Ectodermal cell (in vitro differentiated cells): ENCODE measurements around the gene PPP1R14B.
"Not testable (repeated sequence)": the region's sequence is repeated elsewhere in the genome, so short reads cannot be mapped to it uniquely, and the experiment has no call there.

Experiments
- H3K27ac ChIP-seq: 2 replicates; pipeline ENCODE4 v1.7.0; 2013; ENCODE audit warnings: mild to moderate bottlenecking, low read depth, low read length; ENCODE audit not compliant: insufficient read depth, poor library complexity, severe bottlenecking
- H3K27me3 ChIP-seq: 2 replicates; pipeline ENCODE4 v1.7.0; 2013; ENCODE audit warnings: mild to moderate bottlenecking, low read length; ENCODE audit not compliant: insufficient read depth, control insufficient read depth, poor library complexity, severe bottlenecking
- H3K36me3 ChIP-seq: one replicate; pipeline ENCODE4 v1.7.0; 2013; ENCODE audit warnings: low read length; ENCODE audit not compliant: control insufficient read depth, insufficient read depth
- H3K4me1 ChIP-seq: one replicate; pipeline ENCODE4 v1.7.0; 2013; ENCODE audit warnings: low read length; ENCODE audit not compliant: control insufficient read depth, insufficient read depth
- H3K4me3 ChIP-seq: 2 replicates; pipeline ENCODE4 v1.7.0; 2013; ENCODE audit warnings: low read depth, low read length, control low read depth; ENCODE audit not compliant: insufficient read depth
- H3K9me3 ChIP-seq: 2 replicates; pipeline ENCODE4 v1.7.0; 2013; ENCODE audit warnings: mild to moderate bottlenecking, low read length, moderate library complexity; ENCODE audit not compliant: control insufficient read depth
- WGBS, 2 experiments: methylation state at CpG; one replicate each; pipeline ENCODE4 v1.1.7; 2013; ENCODE audit warnings: missing lambda C conversion rate in 2 of 2; 5-methylcytosine and 5-hydroxymethylcytosine counted together

The PPP1R14B gene

DNA sequence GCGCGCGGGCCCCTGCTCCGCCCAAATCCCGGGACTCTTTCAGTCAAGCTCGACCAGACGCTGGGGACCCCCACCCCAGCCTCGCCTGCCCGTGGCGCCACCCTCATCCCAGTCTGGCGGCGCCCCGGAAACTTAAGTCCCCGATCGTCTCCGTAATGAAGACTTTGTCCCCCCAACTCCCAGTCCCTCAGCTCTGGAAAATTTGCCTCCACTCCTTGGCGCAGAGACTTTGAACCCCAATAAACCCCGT, 4.9 kb upstream of the PPP1R14B start:
- peaks cover 15% of the 10 kb centered on the region for H3K4me1 ChIP-seq
- H3K27me3 ChIP-seq, result peaks cover 10% of the 10 kb centered on the region
- 0 to 1% methylated on average over 18 of the region's 18 CpGs for WGBS, 2 experiments
- H3K36me3 ChIP-seq, result no peaks in the 10 kb centered on the region
- H3K27ac ChIP-seq, result no peak overlapping the region
- peak overlapping the region; percentile 70 for H3K4me3 ChIP-seq
- H3K9me3 ChIP-seq, result no peaks in the 10 kb centered on the region

DNA sequence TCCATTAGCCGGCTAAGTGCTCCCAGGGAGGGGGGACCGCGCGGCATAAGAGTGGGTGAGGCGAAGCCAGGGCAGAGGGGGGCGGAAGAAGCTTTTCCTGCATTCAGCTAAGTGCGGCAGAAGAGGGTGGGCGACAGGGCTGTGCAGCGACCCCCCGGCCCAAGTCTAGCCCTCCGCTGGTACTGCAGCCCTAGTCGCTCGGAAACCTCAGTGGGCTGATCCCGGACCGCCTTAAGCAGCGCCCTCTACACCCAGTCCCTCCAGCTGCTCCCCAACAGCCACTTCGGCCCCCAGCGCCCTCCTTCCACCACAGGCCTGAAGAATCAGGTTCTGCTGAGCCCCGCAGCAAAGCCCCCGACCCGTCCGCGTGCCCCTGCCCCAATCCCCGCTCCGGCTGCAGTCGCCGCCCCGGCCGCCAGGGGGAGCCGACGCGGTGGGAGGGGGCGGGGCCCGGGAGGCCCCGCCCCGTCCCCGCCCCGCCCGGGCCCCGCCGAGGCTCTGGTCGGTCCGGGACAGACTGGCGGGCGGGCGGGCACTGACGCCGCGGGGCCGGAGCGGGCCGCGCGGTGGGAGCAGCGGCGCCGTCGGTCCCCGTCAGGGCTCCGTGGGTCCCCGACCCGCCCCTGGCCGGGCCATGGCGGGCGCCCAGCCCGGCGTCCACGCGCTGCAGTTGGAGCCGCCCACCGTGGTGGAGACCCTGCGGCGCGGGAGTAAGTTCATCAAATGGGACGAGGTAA, 4.4 kb upstream of the PPP1R14B start, which contains the start of gene PLCB3:
TSS of gene PLCB3 (plus strand) at position 515 of the 737 bp plus-strand sequence. CDS start at position 635, 120 bp downstream.
- WGBS, 2 experiments, result 1% methylated on average over 75 of the region's 75 CpGs
- Histone ChIP-seq H3K9me3 (no peaks in the 10 kb centered on the region), H3K36me3 (no peaks in the 10 kb centered on the region), H3K4me3 (peak within 1 kb of the TSS; percentile 70), H3K27me3 (peaks cover 10% of the 10 kb centered on the region), H3K27ac (no peak within 1 kb of the TSS), H3K4me1 (peaks cover 15% of the 10 kb centered on the region)

DNA sequence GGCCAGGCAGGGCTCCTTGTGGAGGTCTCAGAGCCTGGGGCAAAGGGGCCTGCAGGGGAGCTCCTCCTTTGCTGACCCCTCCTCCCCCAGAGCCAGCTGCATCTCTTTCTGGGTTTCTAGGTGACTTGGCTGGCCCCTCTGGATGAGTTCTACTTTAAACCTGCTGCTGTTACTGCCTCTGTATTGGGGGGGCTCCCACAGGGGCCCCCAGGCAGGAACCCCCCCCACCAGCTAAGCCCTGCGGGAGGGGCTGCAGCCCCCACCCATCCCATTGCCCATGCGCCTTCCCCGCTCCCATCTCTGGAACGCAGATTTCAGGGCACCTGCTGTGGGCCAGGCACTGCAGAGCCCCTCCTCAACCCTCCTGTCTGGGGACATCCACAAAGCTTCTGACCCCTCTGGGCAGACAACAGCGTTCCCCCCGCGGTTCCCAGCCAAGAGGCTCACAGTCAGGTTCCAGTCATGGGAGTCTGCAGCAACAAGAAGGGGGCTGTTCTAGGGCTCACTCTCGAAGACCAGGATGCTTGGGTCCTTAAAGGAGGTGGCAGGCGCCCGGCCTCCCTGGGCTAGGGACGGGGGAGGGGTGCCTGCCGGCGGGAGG, 3.8 kb upstream of the PPP1R14B start:
- Histone ChIP-seq H3K4me1 (peaks cover 20% of the 10 kb centered on the region), H3K9me3 (no peaks in the 10 kb centered on the region), H3K27ac (no peak overlapping the region), H3K4me3 (peak overlapping the region; percentile 70), H3K27me3 (peaks cover 10% of the 10 kb centered on the region), H3K36me3 (no peaks in the 10 kb centered on the region)
- 3 to 4% methylated on average over 13 of the region's 13 CpGs for WGBS, 2 experiments

GRCh38 chr11:64249563-64250414, 3.0 kb upstream of the PPP1R14B start:
- Histone ChIP-seq H3K36me3 (no peaks in the 10 kb centered on the region), H3K4me1 (peaks cover 27% of the 10 kb centered on the region), H3K4me3 (peak overlapping the region; percentile 70), H3K9me3 (no peaks in the 10 kb centered on the region), H3K27me3 (peaks cover 10% of the 10 kb centered on the region), H3K27ac (no peak overlapping the region)
- 65 to 71% methylated on average over 8 of the region's 8 CpGs for WGBS, 2 experiments

GRCh38 chr11:64249038-64249437, 2.3 kb upstream of the PPP1R14B start:
- 84 to 92% methylated on average over 4 of the region's 4 CpGs for WGBS, 2 experiments
- Histone ChIP-seq H3K4me1 (peaks cover 27% of the 10 kb centered on the region), H3K4me3 (no peak overlapping the region), H3K27me3 (peaks cover 10% of the 10 kb centered on the region), H3K36me3 (no peaks in the 10 kb centered on the region), H3K27ac (no peak overlapping the region), H3K9me3 (no peaks in the 10 kb centered on the region)

GRCh38 chr11:64248578-64248977, 1.8 kb upstream of the PPP1R14B start:
- Histone ChIP-seq H3K4me3 (no peak overlapping the region), H3K27me3 (peaks cover 10% of the 10 kb centered on the region), H3K27ac (no peak overlapping the region), H3K9me3 (no peaks in the 10 kb centered on the region), H3K36me3 (peaks cover 1% of the 10 kb centered on the region), H3K4me1 (peaks cover 27% of the 10 kb centered on the region)
- 33 to 41% methylated on average over 7 of the region's 7 CpGs for WGBS, 2 experiments

GRCh38 chr11:64247729-64248531, 1.2 kb upstream of the PPP1R14B start:
- Histone ChIP-seq H3K36me3 (peaks cover 5% of the 10 kb centered on the region), H3K4me3 (peak overlapping the region; percentile 77)
- 41% methylated on average over 31 of the region's 31 CpGs for WGBS, 2 experiments

GRCh38 chr11:64246621-64246870, 197 bp downstream of the PPP1R14B start:
- peaks cover 32% of the 10 kb centered on the region for H3K4me1 ChIP-seq
- 0% methylated on average over 43 of the region's 43 CpGs for whole genome bisulfite sequencing, 2 experiments
- not testable (repeated sequence) for H3K27ac ChIP-seq

More at GRCh38 chr11:64247729-64248531, 1.2 kb upstream of the PPP1R14B start:
- peaks cover 10% of the 10 kb centered on the region for H3K27me3 ChIP-seq
- H3K9me3 ChIP-seq, result no peaks in the 10 kb centered on the region
- no peak overlapping the region for H3K27ac ChIP-seq
- peaks cover 27% of the 10 kb centered on the region for H3K4me1 ChIP-seq

DNA sequence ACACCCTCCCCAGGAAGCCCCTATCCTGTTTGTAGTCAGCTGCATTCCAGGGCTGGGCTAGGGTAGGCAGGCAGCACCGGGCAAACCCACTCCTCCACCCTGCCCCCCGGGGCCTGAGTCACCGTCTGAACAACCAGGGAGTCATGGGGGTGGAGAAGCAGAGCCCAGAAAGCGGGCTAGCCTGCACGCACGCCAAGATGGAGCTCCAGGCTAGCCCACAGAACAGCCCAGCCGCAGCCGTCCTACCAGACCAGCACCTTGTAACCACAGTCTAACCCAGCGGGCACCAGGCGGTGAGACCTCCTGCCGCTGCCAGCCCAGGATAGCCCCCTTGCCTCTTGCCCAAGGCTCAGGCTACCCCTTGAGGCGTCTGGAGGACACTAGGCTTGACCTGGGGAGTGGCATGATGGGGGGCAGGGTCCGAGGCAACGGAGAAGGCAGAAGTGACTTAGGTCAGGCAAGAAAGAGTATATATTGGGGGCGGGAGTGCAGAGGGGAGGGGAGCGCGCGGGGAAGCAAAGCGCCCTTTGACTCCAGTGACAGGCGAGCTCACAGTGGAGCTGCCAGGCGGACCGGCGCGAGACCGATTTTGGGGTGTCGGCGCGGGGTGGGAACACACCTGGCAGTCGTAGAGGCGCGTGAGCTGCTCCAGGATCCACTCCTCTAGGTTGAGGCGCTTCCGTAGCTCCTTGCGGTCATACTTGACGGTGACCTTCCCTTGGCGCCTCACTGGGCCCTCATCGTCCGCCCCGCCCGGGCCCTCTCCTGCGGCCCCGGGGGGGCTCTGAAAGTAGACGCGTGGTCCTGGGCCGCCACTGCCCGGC, 734 bp downstream of the PPP1R14B start:
- WGBS, 2 experiments, result 1% methylated on average over 46 of the region's 46 CpGs
- H3K27ac ChIP-seq, result no peak overlapping the region
- H3K27me3 ChIP-seq, result peaks cover 10% of the 10 kb centered on the region
- H3K4me1 ChIP-seq, result peaks cover 32% of the 10 kb centered on the region
- H3K36me3 ChIP-seq, result peaks cover 5% of the 10 kb centered on the region
- peak overlapping the region; percentile 76 for H3K4me3 ChIP-seq
- no peaks in the 10 kb centered on the region for H3K9me3 ChIP-seq

More at GRCh38 chr11:64246621-64246870, 197 bp downstream of the PPP1R14B start:
- peaks cover 10% of the 10 kb centered on the region for H3K27me3 ChIP-seq
- peak overlapping the region; percentile 77 for H3K4me3 ChIP-seq
- H3K36me3 ChIP-seq, H3K9me3 ChIP-seq: not testable (repeated sequence)
